WTC11 (cell line): ENCODE data around the gene LAT.

Experiments used
- CBFB ChIP-seq: sonication (generic); formaldehyde crosslinking; IDR thresholded peaks from 2 replicates; pipeline ENCODE4 v1.8.1; 2022; ENCODE audit warnings: mild to moderate bottlenecking, low read depth, missing genetic modification reagents
- CREB1 ChIP-seq: sonication (generic); formaldehyde crosslinking; IDR thresholded peaks from 2 replicates; pipeline ENCODE4 v1.8.0; 2023; ENCODE audit warnings: mild to moderate bottlenecking, missing genetic modification reagents
- FOXK1 ChIP-seq: sonication (generic); formaldehyde crosslinking; IDR thresholded peaks from 2 replicates; pipeline ENCODE4 v1.8.0; 2022; ENCODE audit warnings: mild to moderate bottlenecking, moderate library complexity, missing genetic modification reagents
- GABPB1 ChIP-seq: sonication (generic); formaldehyde crosslinking; IDR thresholded peaks from 2 replicates; pipeline ENCODE4 v1.8.1; 2023; ENCODE audit warnings: mild to moderate bottlenecking, missing genetic modification reagents
- KAT7 ChIP-seq: sonication (generic); formaldehyde crosslinking; IDR thresholded peaks from 2 replicates; pipeline ENCODE4 v1.8.1; 2023; ENCODE audit warnings: missing genetic modification reagents, mild to moderate bottlenecking, borderline replicate concordance
- SMAD4 ChIP-seq: sonication (generic); formaldehyde crosslinking; IDR thresholded peaks from 2 replicates; pipeline ENCODE4 v1.8.0; 2022; ENCODE audit warnings: mild to moderate bottlenecking, missing genetic modification reagents
- TEAD4 ChIP-seq: sonication (generic); formaldehyde crosslinking; IDR thresholded peaks from 2 replicates; pipeline ENCODE4 v1.8.0; 2022; ENCODE audit warnings: mild to moderate bottlenecking, missing genetic modification reagents
- TF ChIP-seq, protein P1 (sequence below): fragments of 200-600 bp; IDR thresholded peaks from 2 replicates; pipeline ENCODE4 v1.8.0; 2022; ENCODE audit warnings: antibody characterized with exemption
- TF ChIP-seq, protein P2 (sequence below): sonication (generic); formaldehyde crosslinking; IDR thresholded peaks from 2 replicates; pipeline ENCODE4 v1.8.1; 2023; ENCODE audit warnings: mild to moderate bottlenecking, missing genetic modification reagents
- TF ChIP-seq, protein P3 (sequence below): sonication (generic); formaldehyde crosslinking; IDR thresholded peaks from 2 replicates; pipeline ENCODE4 v1.8.0; 2022; ENCODE audit warnings: mild to moderate bottlenecking, missing genetic modification reagents
- TF ChIP-seq, protein P4 (sequence below): sonication (generic); formaldehyde crosslinking; IDR thresholded peaks from 2 replicates; pipeline ENCODE4 v1.8.1; 2022; ENCODE audit warnings: mild to moderate bottlenecking, moderate library complexity, missing genetic modification reagents
- TF ChIP-seq, protein P5 (sequence below): sonication (generic); formaldehyde crosslinking; IDR thresholded peaks from 2 replicates; pipeline ENCODE4 v1.8.0; 2023; ENCODE audit warnings: missing genetic modification reagents
- TF ChIP-seq, protein P6 (sequence below): sonication (generic); formaldehyde crosslinking; IDR thresholded peaks from 2 replicates; pipeline ENCODE4 v1.8.1; 2022; ENCODE audit warnings: low read depth, missing genetic modification reagents, borderline replicate concordance

DNA sequence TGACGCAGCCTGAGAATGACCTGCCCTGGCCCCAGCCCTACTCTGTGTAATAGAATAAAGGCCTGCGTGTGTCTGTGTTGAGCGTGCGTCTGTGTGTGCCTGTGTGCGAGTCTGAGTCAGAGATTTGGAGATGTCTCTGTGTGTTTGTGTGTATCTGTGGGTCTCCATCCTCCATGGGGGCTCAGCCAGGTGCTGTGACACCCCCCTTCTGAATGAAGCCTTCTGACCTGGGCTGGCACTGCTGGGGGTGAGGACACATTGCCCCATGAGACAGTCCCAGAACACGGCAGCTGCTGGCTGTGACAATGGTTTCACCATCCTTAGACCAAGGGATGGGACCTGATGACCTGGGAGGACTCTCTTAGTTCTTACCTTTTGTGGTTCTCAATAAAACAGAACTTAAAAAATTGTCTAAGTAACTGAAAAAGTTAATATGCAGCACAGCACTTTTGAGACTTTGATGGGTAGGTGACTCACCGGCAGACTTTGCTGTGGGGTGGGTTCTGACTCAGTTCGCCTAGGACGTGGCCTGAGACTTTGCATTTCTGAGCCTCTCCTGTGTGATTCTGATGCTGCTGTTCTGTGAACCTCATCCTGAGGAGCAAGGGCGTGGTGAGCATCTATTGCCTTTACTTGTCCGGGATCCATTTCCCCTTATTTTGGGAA, 5.7 kb downstream of the LAT start:
- TF ChIP-seq, protein P1, sequence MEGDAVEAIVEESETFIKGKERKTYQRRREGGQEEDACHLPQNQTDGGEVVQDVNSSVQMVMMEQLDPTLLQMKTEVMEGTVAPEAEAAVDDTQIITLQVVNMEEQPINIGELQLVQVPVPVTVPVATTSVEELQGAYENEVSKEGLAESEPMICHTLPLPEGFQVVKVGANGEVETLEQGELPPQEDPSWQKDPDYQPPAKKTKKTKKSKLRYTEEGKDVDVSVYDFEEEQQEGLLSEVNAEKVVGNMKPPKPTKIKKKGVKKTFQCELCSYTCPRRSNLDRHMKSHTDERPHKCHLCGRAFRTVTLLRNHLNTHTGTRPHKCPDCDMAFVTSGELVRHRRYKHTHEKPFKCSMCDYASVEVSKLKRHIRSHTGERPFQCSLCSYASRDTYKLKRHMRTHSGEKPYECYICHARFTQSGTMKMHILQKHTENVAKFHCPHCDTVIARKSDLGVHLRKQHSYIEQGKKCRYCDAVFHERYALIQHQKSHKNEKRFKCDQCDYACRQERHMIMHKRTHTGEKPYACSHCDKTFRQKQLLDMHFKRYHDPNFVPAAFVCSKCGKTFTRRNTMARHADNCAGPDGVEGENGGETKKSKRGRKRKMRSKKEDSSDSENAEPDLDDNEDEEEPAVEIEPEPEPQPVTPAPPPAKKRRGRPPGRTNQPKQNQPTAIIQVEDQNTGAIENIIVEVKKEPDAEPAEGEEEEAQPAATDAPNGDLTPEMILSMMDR, result no peak
- no peak for TF ChIP-seq KAT7
- TF ChIP-seq CBFB (CRISPR knock-in tag), result no peak
- TF ChIP-seq, protein P2, sequence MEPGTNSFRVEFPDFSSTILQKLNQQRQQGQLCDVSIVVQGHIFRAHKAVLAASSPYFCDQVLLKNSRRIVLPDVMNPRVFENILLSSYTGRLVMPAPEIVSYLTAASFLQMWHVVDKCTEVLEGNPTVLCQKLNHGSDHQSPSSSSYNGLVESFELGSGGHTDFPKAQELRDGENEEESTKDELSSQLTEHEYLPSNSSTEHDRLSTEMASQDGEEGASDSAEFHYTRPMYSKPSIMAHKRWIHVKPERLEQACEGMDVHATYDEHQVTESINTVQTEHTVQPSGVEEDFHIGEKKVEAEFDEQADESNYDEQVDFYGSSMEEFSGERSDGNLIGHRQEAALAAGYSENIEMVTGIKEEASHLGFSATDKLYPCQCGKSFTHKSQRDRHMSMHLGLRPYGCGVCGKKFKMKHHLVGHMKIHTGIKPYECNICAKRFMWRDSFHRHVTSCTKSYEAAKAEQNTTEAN, result no peak
- no peak for TF ChIP-seq CREB1 (CRISPR knock-in tag)
- TF ChIP-seq, protein P3, sequence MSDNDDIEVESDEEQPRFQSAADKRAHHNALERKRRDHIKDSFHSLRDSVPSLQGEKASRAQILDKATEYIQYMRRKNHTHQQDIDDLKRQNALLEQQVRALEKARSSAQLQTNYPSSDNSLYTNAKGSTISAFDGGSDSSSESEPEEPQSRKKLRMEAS (CRISPR knock-in tag), result no peak
- TF ChIP-seq SMAD4 (CRISPR knock-in tag), result no peak
- TF ChIP-seq, protein P4, sequence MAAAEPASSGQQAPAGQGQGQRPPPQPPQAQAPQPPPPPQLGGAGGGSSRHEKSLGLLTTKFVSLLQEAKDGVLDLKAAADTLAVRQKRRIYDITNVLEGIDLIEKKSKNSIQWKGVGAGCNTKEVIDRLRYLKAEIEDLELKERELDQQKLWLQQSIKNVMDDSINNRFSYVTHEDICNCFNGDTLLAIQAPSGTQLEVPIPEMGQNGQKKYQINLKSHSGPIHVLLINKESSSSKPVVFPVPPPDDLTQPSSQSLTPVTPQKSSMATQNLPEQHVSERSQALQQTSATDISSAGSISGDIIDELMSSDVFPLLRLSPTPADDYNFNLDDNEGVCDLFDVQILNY (CRISPR knock-in tag), result no peak
- TF ChIP-seq TEAD4 (CRISPR knock-in tag), result no peak
- TF ChIP-seq, protein P5, sequence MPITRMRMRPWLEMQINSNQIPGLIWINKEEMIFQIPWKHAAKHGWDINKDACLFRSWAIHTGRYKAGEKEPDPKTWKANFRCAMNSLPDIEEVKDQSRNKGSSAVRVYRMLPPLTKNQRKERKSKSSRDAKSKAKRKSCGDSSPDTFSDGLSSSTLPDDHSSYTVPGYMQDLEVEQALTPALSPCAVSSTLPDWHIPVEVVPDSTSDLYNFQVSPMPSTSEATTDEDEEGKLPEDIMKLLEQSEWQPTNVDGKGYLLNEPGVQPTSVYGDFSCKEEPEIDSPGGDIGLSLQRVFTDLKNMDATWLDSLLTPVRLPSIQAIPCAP (CRISPR knock-in tag), result no peak
- TF ChIP-seq, protein P6, sequence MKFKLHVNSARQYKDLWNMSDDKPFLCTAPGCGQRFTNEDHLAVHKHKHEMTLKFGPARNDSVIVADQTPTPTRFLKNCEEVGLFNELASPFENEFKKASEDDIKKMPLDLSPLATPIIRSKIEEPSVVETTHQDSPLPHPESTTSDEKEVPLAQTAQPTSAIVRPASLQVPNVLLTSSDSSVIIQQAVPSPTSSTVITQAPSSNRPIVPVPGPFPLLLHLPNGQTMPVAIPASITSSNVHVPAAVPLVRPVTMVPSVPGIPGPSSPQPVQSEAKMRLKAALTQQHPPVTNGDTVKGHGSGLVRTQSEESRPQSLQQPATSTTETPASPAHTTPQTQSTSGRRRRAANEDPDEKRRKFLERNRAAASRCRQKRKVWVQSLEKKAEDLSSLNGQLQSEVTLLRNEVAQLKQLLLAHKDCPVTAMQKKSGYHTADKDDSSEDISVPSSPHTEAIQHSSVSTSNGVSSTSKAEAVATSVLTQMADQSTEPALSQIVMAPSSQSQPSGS (CRISPR knock-in tag), result no peak
- TF ChIP-seq GABPB1, result no peak
- no peak for TF ChIP-seq FOXK1 (CRISPR knock-in tag)
